Measurements from ENCODE around the gene NUPR2.
"Not testable (repeated sequence)": the region's sequence is repeated elsewhere in the genome, so short reads cannot be mapped to it uniquely, and the experiment has no call there.

NUPR2 gene

DNA sequence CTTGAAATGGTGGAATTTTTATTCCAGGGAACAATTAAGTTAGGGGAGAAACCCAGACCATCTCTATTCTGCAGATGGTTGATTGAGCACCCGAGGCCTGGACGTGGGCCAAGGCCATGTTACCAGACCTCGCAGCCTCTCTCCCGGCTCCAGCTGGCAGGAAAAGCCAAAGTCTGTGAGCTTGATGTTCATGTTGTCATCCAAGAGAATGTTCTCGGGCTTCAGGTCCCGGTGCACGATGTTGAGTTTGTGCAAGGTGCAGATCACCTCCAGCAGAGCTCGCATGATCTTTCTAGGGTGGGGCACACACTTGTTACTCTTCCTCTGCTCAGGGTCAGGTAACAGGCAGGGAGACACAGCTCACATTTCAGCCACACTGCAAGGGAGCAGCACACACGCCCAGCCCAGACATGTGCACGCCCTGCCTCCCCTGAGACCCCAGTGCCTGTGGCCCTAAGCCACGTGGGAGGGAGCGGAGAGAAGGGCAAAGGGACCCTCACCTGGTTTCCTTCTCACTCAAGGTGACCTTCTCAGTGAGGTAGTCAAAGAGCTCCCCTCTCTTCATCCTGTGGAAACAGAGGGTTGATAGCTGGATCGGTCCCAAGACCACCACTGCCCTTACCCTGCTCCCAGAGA lies 32.9 kb downstream of the NUPR2 start:
- peak; percentile 88 for DNase-seq

GRCh38 chr7:56081626-56082340 lies 34.4 kb downstream of the NUPR2 start:
- no peak for DNase-seq

GRCh38 chr7:56080726-56081435 lies 35.3 kb downstream of the NUPR2 start:
- DNase-seq = not testable (repeated sequence)

DNA sequence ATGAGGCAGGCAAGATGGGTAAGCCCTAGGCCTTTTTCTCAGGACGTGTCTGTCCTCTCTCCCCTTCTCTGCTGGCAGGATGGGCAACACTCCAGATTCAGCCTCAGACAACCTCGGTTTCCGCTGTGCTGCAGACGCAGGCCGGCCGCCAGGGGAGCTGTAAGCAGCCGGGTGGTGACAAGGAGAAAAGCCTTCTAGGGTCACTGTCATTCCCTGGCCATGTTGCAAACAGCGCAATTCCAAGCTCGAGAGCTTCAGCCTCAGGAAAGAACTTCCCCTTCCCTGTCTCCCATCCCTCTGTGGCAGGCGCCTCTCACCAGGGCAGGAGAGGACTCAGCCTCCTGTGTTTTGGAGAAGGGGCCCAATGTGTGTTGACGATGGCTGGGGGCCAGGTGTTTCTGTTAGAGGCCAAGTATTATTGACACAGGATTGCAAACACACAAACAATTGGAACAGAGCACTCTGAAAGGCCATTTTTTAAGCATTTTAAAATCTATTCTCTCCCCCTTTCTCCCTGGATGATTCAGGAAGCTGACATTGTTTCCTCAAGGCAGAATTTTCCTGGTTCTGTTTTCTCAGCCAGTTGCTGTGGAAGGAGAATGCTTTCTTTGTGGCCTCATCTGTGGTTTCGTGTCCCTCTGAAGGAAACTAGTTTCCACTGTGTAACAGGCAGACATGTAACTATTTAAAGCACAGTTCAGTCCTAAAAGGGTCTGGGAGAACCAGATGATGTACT lies 36.6 kb downstream of the NUPR2 start:
- peak; percentile 64 for DNase-seq

- DNase-seq = no peak
These were observed 38.0 kb downstream of the NUPR2 start for GRCh38 chr7:56078196-56078595.

DNA sequence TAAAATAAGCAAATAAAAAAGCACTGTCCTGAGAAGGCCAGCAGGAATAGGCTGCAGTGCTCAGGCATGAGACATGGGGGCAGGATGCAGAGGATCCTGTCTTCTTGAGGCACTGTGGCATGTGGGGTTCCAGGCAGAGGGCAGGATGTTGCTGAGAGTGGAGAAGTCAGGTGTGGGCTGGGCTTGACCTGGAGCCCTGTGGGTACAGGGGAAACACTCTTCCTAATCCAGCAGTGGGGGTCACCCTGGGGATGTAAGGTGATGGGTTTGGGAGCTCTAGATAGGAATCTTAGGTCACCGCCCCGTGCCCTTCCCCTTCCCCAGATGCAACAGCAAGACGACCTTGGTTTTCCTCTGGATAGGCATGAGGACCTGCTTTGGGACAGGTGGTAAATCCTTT lies 38.5 kb downstream of the NUPR2 start:
- DNase-seq = no peak

DNA sequence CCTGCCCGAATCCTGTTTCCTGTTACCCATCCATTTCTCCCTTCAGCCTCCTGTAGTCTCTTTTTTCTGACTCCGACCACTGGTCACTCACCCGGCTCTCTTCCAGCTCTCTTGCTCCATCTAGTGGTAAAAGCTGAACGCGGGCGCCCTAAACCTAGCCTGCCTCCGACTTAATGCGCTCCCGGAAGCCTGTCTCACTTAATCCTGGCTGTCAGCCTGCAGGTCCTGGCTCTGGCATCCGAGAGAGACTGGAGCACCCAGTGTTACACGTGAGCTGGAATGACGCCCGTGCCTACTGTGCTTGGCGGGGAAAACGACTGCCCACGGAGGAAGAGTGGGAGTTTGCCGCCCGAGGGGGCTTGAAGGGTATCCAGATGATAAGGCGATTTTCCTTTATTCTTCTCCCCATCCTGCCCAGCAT lies 41.8 kb downstream of the NUPR2 start:
- DNase-seq = peak; percentile 74

GRCh38 chr7:56066376-56066775 lies 49.8 kb downstream of the NUPR2 start:
- not testable (repeated sequence) for DNase-seq

Data from NCI-H1694 (cell line).